Right lobe of liver (tissue), 6 donors: Measurements from ENCODE around the gene BIVM. TPM values are rescaled to one million over a fixed set of nuclear protein-coding genes. Genes with fewer than 3 reads are reported as not detected.
A peak's percentile ranks its signal among the peaks of the same experiment; 100 is the strongest.

Experiments used
- ATAC-seq, 4 donors: fragments of 200-7000 bp; cut with Tn5 transposase; one replicate each; pipeline ENCODE4 v1.9.1; 2020; ENCODE audit warnings: mild to moderate bottlenecking in 4 of 4, moderate library complexity in 4 of 4
- DNase-seq, 3 donors: peaks; one replicate each; pipeline ENCODE4 v3.0.0-alpha.2; 2020
- H3K27ac ChIP-seq, 3 donors: fragments of 200-600 bp; one replicate each; pipeline ENCODE4 v1.8.0; 2022
- H3K27me3 ChIP-seq, 2 donors: fragments of 200-600 bp; one replicate each; pipeline ENCODE4 v1.8.0; 2022
- H3K36me3 ChIP-seq, 4 donors: fragments of 200-600 bp; sonication (generic) in 1 of 4; one replicate each; pipeline versions ENCODE4 v1.5.1 to v1.8.0; 2017 to 2022; ENCODE audit warnings: control low read depth in 1 of 4
- H3K4me1 ChIP-seq, 4 donors: fragments of 200-600 bp; sonication (generic) in 1 of 4; one replicate each; pipeline versions ENCODE4 v1.5.1 to v1.8.0; 2017 to 2022; ENCODE audit warnings: control low read depth in 1 of 4
- H3K4me3 ChIP-seq, 3 donors: fragments of 200-600 bp; one replicate each; pipeline ENCODE4 v1.8.0; 2022
- H3K9me3 ChIP-seq, 4 donors: fragments of 200-600 bp; sonication (generic) in 1 of 4; one replicate each; pipeline versions ENCODE4 v1.5.1 to v1.8.0; 2017 to 2022; ENCODE audit warnings: control low read depth in 1 of 4
- POLR2A ChIP-seq: fragments of 450-650 bp; IDR thresholded peaks from one replicate; pipeline ENCODE4 v1.6.1; 2017; ENCODE audit warnings: antibody characterized with exemption, mild to moderate bottlenecking
- WGBS: methylation state at CpG from one replicate; pipeline ENCODE4 v1.1.6; 2018; ENCODE audit warnings: low coverage, low lambda C conversion rate; ENCODE audit not compliant: insufficient coverage; ENCODE audit errors: missing lambda C conversion rate; 5-methylcytosine and 5-hydroxymethylcytosine counted together
- intact Hi-C, 2 donors: fragments of 100-400 bp; cut with DNase I; formaldehyde crosslinking; loops; one replicate each; pipeline versions ENCODE4 v1.11.2 to v1.14.1; 2022
- total RNA-seq, 6 experiments: library from RNA; depleted of rRNA in 2 of 6; stranded (reverse); fragments of >200 nt in 2 of 6; fragmentation: NEBNext Ultra II Directional in 3 of 6; extraction: Animal tissue kit (Norgen Biotek cat#: 25700) in 3 of 6; gene quantifications; one replicate each; pipeline versions ENCODE4 v1.1.0 to v1.2.4, GENCODE V29; 2016 to 2023
- TF ChIP-seq, protein P1 (sequence below), 4 donors: fragments of 200-600 bp in 3 of 4; fragments of 450-650 bp in 1 of 4; IDR thresholded peaks; one replicate each; pipeline versions ENCODE4 v1.5.1 to v1.8.0; 2016 to 2022; ENCODE audit warnings: antibody characterized with exemption in 4 of 4, mild to moderate bottlenecking in 2 of 4
- donor health status: DM: no; HTN: yes; CAD: no.
- donor health status: DM: no; HTN: no; CAD: no.
- donor health status: DM: no; HTN: no; CAD: no.
- donor health status: DM: no; HTN: yes; CAD: no.
- donor health status: DM: no; HTN: yes; CAD: no.

BIVM gene
- total RNA-seq, 6 experiments from 2014 or later = 12.0 to 19.4 (median 16.8) TPM

- H3K27ac ChIP-seq = no peak overlapping the region
- no peak for DNase-seq
- no peaks in the 10 kb centered on the region for H3K27me3 ChIP-seq
- intact Hi-C loops = no loop called here
- TF ChIP-seq, protein P1, sequence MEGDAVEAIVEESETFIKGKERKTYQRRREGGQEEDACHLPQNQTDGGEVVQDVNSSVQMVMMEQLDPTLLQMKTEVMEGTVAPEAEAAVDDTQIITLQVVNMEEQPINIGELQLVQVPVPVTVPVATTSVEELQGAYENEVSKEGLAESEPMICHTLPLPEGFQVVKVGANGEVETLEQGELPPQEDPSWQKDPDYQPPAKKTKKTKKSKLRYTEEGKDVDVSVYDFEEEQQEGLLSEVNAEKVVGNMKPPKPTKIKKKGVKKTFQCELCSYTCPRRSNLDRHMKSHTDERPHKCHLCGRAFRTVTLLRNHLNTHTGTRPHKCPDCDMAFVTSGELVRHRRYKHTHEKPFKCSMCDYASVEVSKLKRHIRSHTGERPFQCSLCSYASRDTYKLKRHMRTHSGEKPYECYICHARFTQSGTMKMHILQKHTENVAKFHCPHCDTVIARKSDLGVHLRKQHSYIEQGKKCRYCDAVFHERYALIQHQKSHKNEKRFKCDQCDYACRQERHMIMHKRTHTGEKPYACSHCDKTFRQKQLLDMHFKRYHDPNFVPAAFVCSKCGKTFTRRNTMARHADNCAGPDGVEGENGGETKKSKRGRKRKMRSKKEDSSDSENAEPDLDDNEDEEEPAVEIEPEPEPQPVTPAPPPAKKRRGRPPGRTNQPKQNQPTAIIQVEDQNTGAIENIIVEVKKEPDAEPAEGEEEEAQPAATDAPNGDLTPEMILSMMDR (IDR thresholded peaks at IDR 0.05) = no peak
- TF ChIP-seq POLR2A = no peak
- no peak for ATAC-seq
- H3K36me3 ChIP-seq = peaks cover 0 to 18% (median 8%) of the 10 kb centered on the region in 4 donors
- no peaks in the 10 kb centered on the region for H3K9me3 ChIP-seq
- 87% methylated on average over 11 of the region's 13 CpGs for WGBS
- H3K4me3 ChIP-seq = no peak overlapping the region
- no peaks in the 10 kb centered on the region for H3K4me1 ChIP-seq
Measured at GRCh38 chr13:102879793-102880499, 81.0 kb downstream of the BIVM start.

DNA sequence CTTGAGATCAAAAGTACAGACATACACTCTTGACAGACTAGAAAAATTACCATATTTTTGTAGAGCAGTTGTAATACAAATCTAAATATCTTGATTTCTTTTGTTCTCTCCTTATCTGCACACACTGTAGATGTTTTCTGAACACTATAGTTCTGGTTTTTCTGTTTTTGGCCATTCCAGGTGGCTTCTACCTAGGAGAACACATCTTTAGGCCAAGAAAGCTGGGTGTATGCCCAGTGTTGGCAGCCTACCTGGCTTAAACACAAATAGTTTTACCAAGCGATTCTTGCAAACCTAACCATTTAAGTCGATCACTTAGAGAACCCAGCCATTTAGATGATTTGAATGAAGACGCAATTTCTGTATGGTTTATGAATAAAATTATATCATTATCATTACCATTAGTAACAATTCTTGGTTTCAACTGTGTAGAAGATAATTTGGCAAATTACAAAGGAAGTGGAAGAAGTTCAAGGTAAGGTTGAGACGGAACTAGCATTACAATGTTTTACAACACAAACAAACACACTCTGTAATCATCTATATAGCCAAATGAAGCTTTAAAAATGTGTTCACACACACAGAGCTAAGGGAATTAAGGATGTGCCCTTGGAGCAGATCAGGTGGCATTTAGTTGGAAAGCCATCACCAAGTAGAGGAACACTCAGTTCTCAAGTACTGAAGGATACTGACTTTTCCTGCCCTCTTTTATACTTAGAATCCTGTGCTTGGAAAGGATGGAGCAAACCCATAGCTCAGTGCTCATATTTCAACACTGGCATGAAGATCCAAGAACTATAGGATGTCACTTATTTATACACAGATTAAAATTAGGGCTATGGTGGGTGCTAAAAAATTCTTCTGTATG is 83.1 kb downstream of the BIVM start:
- 31% methylated on average over 4 of the region's 4 CpGs for WGBS
- no peak overlapping the region for H3K4me3 ChIP-seq
- no peaks in the 10 kb centered on the region for H3K27me3 ChIP-seq
- intact Hi-C loops = no loop called here
- no peak overlapping the region for H3K27ac ChIP-seq
- no peak for TF ChIP-seq POLR2A
- TF ChIP-seq, protein P1 (IDR thresholded peaks at IDR 0.05) = no peak
- peaks cover 0 to under 1% (median 0%) of the 10 kb centered on the region in 4 donors for H3K36me3 ChIP-seq
- H3K4me1 ChIP-seq = no peaks in the 10 kb centered on the region
- H3K9me3 ChIP-seq = no peaks in the 10 kb centered on the region
- peak; percentile 40 to 82 (median 52) for ATAC-seq
- DNase-seq = peak in 1 of 3 donors; percentile 68

Other genes starting within 250 kb of the BIVM start
- 10 to 100 TPM; 18.4 to 35.3 (median 28.4) TPM for gene TPP2, start 202.1 kb upstream of the BIVM start, total RNA-seq
- gene METTL21C, start 104.1 kb upstream of the BIVM start, total RNA-seq = not detected
- 10 to 100 TPM in 5 of 6 experiments, 1 to 10 TPM in 1; 9.4 to 21.4 (median 14.7) TPM for gene TEX30, start 25.3 kb upstream of the BIVM start, total RNA-seq
- gene POGLUT2, start 143 bp upstream of the BIVM start, total RNA-seq = 1 to 10 TPM; 3.8 to 7.7 (median 5.3) TPM
- gene ERCC5, start 46.9 kb downstream of the BIVM start, total RNA-seq = 10 to 100 TPM; 21.6 to 47.4 (median 29.2) TPM